HG03066 (cell line): ENCODE data around the gene ZNF106.

Experiments used
- ATAC-seq: cut with Tn5 transposase; IDR thresholded peaks from one replicate; pipeline ENCODE4 v1.9.1; 2021; ENCODE audit warnings: low read depth; ENCODE audit not compliant: unreplicated experiment

Gene ZNF106

GRCh38 chr15:42490671-42491538, at the start of gene ZNF106:
TSS of gene ZNF106 (minus strand) at chr15:42491141. CDS start at chr15:42472289, 18,852 bp downstream.
- no peak for ATAC-seq

DNA sequence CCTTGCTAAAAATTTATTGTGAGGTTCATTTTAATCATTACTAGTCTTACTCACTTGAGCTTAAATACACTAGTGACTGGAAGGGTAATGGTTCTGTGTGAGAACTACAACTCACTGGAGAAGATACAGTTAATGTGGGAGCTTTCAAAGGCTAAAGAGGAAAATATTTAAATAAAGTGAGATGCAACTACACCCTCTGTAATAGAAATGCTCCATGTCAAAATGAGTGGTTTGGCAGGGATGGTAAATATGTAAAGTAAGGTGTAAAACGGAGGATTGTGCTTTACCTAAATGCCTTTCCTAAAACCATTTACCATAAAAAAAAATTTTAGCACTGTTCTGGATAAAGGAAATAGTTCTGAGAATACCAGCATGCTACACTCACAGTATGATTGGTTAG, 42.3 kb upstream of the ZNF106 start:
- ATAC-seq: no peak

- ATAC-seq: no peak
These were observed 38.0 kb upstream of the ZNF106 start for GRCh38 chr15:42528970-42529369.

DNA sequence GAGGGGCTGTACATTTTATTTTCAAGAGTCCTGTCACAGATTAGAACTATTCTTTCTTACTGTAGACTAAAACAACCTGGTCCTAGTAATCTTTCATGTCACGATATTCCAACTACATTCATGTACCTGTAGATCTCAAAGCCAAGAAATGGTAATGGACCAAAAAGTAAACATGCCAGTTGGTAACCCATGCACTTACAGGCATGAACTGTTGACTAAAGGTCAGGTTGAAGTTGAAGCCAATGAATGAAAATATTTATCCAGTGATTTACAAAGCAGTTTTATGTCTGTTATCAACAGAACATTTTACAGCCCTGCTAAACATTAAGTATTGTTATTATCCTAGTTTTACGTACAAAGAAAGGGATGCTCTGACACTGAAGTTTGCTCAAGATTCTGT, 32.4 kb upstream of the ZNF106 start:
- ATAC-seq: no peak

DNA sequence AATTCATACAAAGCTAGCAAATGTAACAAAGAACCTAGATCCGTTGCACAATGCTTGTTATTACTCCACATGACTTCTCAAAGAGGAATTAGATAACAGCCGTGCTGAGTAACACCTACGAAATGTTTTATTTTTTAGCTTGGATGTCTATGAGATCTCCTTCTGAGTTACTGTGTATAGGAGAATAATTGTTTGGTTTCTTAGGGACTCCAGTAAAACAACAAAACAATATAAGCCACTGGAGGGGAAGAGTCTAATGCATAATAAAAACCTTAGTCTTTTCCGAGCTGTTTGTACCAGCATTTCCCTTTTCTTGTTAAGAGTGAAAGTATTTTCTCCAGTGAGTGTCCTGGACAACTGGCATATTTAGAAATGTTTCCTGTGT, 20.1 kb upstream of the ZNF106 start:
- ATAC-seq: no peak

DNA sequence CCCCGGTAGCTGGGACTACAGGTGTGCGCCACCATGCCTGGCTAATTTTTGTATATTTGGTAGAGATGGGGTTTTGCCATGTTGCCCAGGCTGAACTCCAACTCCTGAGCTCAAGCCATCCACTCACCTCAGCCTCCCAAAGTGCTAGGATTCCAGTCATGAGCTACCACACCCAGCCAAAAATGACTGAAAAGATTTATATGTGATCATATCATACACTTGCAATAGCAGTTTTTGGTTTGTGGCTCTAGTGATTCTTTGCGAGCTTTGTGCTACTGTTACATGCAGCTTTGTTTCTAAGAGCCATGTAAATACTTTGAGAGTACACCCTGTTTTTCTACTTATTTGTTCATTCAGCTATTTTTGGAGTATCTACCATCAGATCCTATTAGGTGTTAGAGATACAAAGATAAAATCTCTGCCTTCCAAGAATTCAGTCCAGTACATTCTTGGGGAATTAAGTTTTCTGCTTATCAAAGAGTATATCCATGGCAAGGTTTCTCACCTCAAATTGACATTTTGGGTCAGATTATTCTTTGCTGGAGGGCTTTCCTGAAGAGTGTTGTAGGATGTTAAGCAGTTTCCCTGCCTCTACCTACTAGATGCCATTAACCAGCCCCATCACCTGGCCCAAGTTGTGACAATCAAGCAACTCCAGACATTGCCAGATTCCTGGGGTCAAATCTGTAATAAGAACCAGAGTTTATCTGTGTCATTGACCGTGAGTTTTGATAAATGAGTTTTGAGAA, 19.5 kb upstream of the ZNF106 start:
- no peak for ATAC-seq

DNA sequence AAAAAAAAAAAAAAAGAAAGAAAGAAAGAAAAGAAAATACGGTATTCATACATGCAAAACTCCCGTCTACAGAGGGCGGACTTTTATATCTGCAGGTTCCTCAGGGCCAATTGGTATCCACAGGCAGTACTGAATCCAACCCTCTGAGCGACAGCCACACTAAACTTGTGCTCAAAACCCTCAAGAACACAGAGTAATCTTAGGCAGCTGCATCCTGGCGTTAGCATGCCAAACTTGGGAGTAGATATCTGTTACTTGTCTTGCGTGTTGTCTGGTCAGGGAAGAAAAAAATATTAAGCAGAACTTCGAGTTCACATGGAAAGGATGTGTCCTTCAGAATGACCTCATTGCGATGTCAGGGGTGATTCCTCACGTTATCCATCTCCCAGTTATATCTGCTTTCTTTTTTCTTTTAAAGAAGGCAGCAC, 17.3 kb upstream of the ZNF106 start:
- no peak for ATAC-seq

GRCh38 chr15:42507514-42507913, 16.6 kb upstream of the ZNF106 start:
- ATAC-seq: no peak

- ATAC-seq: no peak
These were observed 13.7 kb upstream of the ZNF106 start for GRCh38 chr15:42504631-42505030.

GRCh38 chr15:42503825-42504224, 12.9 kb upstream of the ZNF106 start:
- no peak for ATAC-seq

GRCh38 chr15:42502477-42502876, 11.5 kb upstream of the ZNF106 start:
- ATAC-seq: no peak

GRCh38 chr15:42499858-42500609, 9.1 kb upstream of the ZNF106 start:
- ATAC-seq: no peak

DNA sequence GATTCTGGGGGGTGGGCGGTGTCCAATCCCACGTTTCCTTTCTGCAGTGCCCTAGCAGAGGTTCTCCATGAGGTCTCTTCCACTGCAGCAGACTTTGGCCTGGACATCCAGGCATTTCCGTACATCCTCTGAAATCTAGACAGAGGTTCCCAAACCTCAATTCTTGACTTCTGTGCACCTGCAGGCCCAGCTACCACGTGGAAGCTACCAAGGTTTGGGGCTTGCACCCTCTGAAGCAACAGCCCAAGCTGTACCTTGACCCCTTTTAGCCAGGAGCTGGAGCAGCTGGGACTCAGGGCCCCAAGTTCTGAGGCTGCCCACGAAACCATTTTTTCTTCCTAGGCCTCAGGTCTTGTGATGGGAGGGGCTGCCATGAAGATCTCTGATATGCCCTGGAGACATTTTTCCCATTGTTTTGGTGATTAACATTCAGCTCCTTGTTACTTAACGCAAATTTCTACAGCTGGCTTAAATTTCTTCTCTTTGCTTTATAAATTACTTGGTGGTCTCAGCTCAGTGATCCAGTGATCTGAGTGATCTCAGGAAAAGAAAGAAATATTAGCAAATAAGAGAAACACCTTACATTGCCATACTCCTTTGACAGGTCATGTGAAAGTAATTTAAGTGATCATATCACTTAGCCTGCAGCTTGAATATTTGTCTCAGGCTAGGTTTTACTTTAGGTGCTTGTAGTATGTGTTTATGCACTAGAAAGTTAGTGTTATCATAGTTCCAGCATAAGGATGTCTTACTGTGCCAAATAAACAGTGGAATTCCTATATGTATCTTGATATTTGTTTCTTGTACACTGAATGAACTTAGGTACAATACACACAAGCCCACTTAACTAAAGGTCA, 7.5 kb upstream of the ZNF106 start:
- no peak for ATAC-seq

- peak; percentile 69 for ATAC-seq
These were observed 4.6 kb upstream of the ZNF106 start, which contains the start of gene SNAP23 for GRCh38 chr15:42495361-42496212. TSS of gene SNAP23 (plus strand) at chr15:42495634. CDS start at chr15:42511847, 16,213 bp downstream.

- ATAC-seq: no peak
These were observed 4.0 kb upstream of the ZNF106 start for GRCh38 chr15:42494998-42495360.

GRCh38 chr15:42493679-42494078, 2.7 kb upstream of the ZNF106 start:
- ATAC-seq: no peak

DNA sequence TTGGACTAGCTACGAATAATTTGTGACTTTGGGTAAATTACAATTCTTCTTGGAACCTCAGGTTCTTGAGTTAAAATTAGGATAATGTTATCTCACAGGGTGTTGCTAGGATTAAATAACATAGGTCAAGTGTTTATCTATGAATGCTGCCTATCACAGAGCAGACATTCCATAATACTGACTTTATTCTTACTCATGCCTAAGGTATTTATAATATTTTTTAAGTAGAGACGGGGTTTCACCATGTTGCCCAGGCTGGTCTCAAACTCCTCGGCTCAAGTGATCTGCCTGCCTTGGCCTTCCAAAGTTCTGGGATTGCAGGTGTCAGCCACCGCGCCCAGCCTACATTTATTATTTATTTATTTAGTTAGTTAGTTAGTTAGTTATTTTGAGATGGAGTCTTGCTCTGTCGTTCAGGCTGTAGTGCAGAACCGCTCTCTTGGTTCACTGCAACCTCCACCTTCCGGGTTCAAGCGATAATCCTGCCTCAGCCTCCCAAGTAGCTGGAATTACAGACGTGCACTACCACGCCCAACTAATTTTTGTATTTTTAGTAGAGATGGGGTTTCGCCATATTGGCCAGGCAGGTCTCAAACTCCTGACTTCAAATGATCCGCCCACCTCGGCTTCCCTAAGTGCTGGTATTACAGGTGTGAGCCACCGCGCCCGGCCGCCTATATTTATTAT, 741 bp upstream of the ZNF106 start:
- no peak for ATAC-seq

- no peak for ATAC-seq
These were observed 660 bp downstream of the ZNF106 start for GRCh38 chr15:42490291-42490670.

DNA sequence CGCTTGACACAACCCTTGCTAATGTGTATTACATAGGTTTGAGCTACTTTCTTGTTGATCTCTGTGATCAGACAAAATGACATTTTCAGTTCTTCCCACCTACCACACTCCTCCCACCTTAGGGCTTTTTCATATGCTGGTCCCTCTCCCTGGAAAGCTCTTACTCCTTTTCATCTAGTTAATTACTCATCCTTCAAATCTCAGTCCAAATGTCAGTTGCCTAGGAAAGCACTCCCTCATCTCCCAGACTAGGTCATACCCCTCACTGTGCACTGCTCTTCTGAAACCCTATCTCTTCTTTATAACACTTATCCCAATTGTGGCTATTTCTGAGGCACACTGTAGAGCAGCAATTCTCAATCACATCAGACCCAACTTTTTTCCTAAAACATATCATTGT, 7.3 kb downstream of the ZNF106 start:
- ATAC-seq: no peak
